GM19351 (cell line): ENCODE results near the gene OSBPL2.

Experiments used
- ATAC-seq: cut with Tn5 transposase; IDR thresholded peaks from one replicate; pipeline ENCODE4 v1.9.1; 2021; ENCODE audit warnings: mild to moderate bottlenecking, moderate library complexity; ENCODE audit not compliant: unreplicated experiment

Gene OSBPL2

GRCh38 chr20:62297449-62298227 is 59.3 kb downstream of the OSBPL2 start:
- no peak for ATAC-seq

GRCh38 chr20:62298577-62299249 is 60.4 kb downstream of the OSBPL2 start:
- ATAC-seq: no peak

GRCh38 chr20:62299666-62300236 is 61.4 kb downstream of the OSBPL2 start:
- ATAC-seq: no peak

- ATAC-seq: no peak
These were observed 62.0 kb downstream of the OSBPL2 start for GRCh38 chr20:62300319-62300718.

GRCh38 chr20:62301111-62301668 is 62.9 kb downstream of the OSBPL2 start:
- ATAC-seq: no peak

- ATAC-seq: peak; percentile 38
These were observed 63.5 kb downstream of the OSBPL2 start for GRCh38 chr20:62301773-62302340.

GRCh38 chr20:62302341-62303061 is 64.2 kb downstream of the OSBPL2 start, which contains the start of gene ADRM1:
Gene ADRM1 (plus strand): TSS chr20:62302997. CDS start chr20:62303569, 572 bp downstream.
- peak; percentile 78 for ATAC-seq

- ATAC-seq: no peak
These were observed 64.7 kb downstream of the OSBPL2 start for GRCh38 chr20:62303062-62303339.

- ATAC-seq: no peak
These were observed 65.3 kb downstream of the OSBPL2 start for GRCh38 chr20:62303340-62304226.

- no peak for ATAC-seq
These were observed 66.2 kb downstream of the OSBPL2 start for GRCh38 chr20:62304331-62305148.

GRCh38 chr20:62305149-62305764 is 66.9 kb downstream of the OSBPL2 start:
- no peak for ATAC-seq

- no peak for ATAC-seq
These were observed 67.6 kb downstream of the OSBPL2 start for GRCh38 chr20:62305765-62306413.

- ATAC-seq: no peak
These were observed 68.3 kb downstream of the OSBPL2 start for GRCh38 chr20:62306414-62307187.

GRCh38 chr20:62307226-62308101 is 69.1 kb downstream of the OSBPL2 start:
- no peak for ATAC-seq

- ATAC-seq: no peak
These were observed 69.9 kb downstream of the OSBPL2 start for GRCh38 chr20:62308102-62308822.
